HG02943 (cell line): ENCODE measurements around the gene MLKL.

Experiments
- ATAC-seq: cut with Tn5 transposase; IDR thresholded peaks from one replicate; pipeline ENCODE4 v1.9.1; 2021; ENCODE audit warnings: mild to moderate bottlenecking, low read depth, moderate library complexity; ENCODE audit not compliant: unreplicated experiment

MLKL gene

GRCh38 chr16:74700438-74701225, at the start of gene MLKL:
Gene MLKL (minus strand): TSS chr16:74700862. CDS start chr16:74695757, 5,105 bp downstream.
- no peak for ATAC-seq

GRCh38 chr16:74749291-74750055, 48.8 kb upstream of the MLKL start:
- no peak for ATAC-seq

GRCh38 chr16:74748616-74749026, 48.0 kb upstream of the MLKL start:
- no peak for ATAC-seq

GRCh38 chr16:74747716-74748615, 47.3 kb upstream of the MLKL start:
- ATAC-seq: no peak

- no peak for ATAC-seq
These were observed 45.3 kb upstream of the MLKL start for GRCh38 chr16:74745926-74746325.

- no peak for ATAC-seq
These were observed 44.5 kb upstream of the MLKL start for GRCh38 chr16:74745109-74745615.

- no peak for ATAC-seq
These were observed 43.9 kb upstream of the MLKL start for GRCh38 chr16:74744566-74744965.

GRCh38 chr16:74743668-74744299, 43.1 kb upstream of the MLKL start:
- ATAC-seq: no peak

GRCh38 chr16:74743045-74743667, 42.5 kb upstream of the MLKL start:
- no peak for ATAC-seq

GRCh38 chr16:74742051-74742481, 41.4 kb upstream of the MLKL start:
- ATAC-seq: no peak

GRCh38 chr16:74740795-74741304, 40.2 kb upstream of the MLKL start:
- no peak for ATAC-seq

GRCh38 chr16:74739275-74739674, 38.6 kb upstream of the MLKL start:
- no peak for ATAC-seq

- no peak for ATAC-seq
These were observed 38.2 kb upstream of the MLKL start for GRCh38 chr16:74738816-74739215.

GRCh38 chr16:74738113-74738541, 37.5 kb upstream of the MLKL start:
- ATAC-seq: no peak

- ATAC-seq: no peak
These were observed 36.9 kb upstream of the MLKL start for GRCh38 chr16:74737521-74737920.

GRCh38 chr16:74736531-74737157, 36.0 kb upstream of the MLKL start:
- ATAC-seq: no peak

GRCh38 chr16:74735554-74735953, 34.9 kb upstream of the MLKL start:
- ATAC-seq: no peak

- no peak for ATAC-seq
These were observed 34.4 kb upstream of the MLKL start for GRCh38 chr16:74735162-74735452.
